HG03064 (cell line): ENCODE measurements around the gene STAMBP.

Experiments
- ATAC-seq: cut with Tn5 transposase; IDR thresholded peaks from one replicate; pipeline ENCODE4 v1.9.1; 2021; ENCODE audit warnings: low read depth; ENCODE audit not compliant: unreplicated experiment

Gene STAMBP

GRCh38 chr2:73922681-73923080, 93.9 kb downstream of the STAMBP start:
- ATAC-seq: no peak
